Lower leg skin (tissue), 4 donors: Measurements from ENCODE around the gene RNF13. TPM values are rescaled to one million over a fixed set of nuclear protein-coding genes. Genes with fewer than 3 reads are reported as not detected.
A peak's percentile ranks its signal among the peaks of the same experiment; 100 is the strongest.
"Not testable (repeated sequence)": the region's sequence is repeated elsewhere in the genome, so short reads cannot be mapped to it uniquely, and the experiment has no call there.

ENCODE experiments used
- DNase-seq, 2 donors: peaks; one replicate each; pipeline ENCODE4 v3.0.0-alpha.2; 2019; ENCODE audit warnings: low spot score in 2 of 2
- H3K4me3 ChIP-seq: fragments of 200-600 bp; sonication (generic); 2 replicates; pipeline ENCODE4 v1.5.1; 2017; ENCODE audit warnings: mild to moderate bottlenecking, low read depth; ENCODE audit not compliant: poor library complexity, severe bottlenecking
- CTCF ChIP-seq, 3 donors: fragments of 450-650 bp; IDR thresholded peaks; one replicate each; pipeline ENCODE4 v1.5.1; 2016; ENCODE audit warnings: antibody characterized with exemption in 3 of 3, mild to moderate bottlenecking in 3 of 3, moderate library complexity in 2 of 3
- POLR2A ChIP-seq, 2 donors: fragments of 450-650 bp; IDR thresholded peaks; one replicate each; pipeline ENCODE4 v1.6.1; 2016 to 2017; ENCODE audit warnings: antibody characterized with exemption in 2 of 2, mild to moderate bottlenecking in 1 of 2, moderate library complexity in 1 of 2
- WGBS, 2 donors: methylation state at CpG; one replicate each; pipeline ENCODE4 v1.1.5; 2018; 5-methylcytosine and 5-hydroxymethylcytosine counted together
- intact Hi-C: fragments of 100-400 bp; cut with DNase I; formaldehyde crosslinking; loops from one replicate; pipeline ENCODE4 v1.15.0; 2023; ENCODE audit warnings: low total_unique reads
- total RNA-seq, 4 donors: library from RNA; depleted of rRNA; stranded (reverse); fragments of >200 nt; gene quantifications; one replicate each; pipeline ENCODE4 v1.1.0, GENCODE V29; 2016

RNF13 gene
- total RNA-seq, 4 donors from 2014 or later, result 53.1 to 101 (median 86.5) TPM

DNA sequence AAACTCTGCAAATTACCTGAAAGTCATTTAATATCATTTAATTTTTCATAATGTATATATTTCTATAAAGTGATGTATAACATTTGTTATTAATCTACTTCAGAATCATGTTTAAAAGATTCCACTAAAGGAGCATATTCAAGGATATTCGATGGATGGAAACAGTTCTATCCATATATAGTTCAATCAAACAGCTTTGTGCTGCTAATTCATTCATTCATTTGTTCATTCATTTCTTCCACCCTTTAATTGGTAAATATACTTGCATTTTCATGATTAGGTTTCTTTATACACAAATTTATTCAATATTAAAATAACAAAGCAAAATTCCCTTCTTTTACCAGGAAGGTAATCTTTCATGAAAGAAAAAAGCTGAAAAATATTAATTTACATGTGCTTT, 64.7 kb downstream of the RNF13 start:
- 93 to 97% methylated on average over 1 of the region's 1 CpG for WGBS, 2 donors
- no peak for TF ChIP-seq POLR2A (IDR thresholded peaks at IDR 0.05)
- TF ChIP-seq CTCF (IDR thresholded peaks at IDR 0.05), result no peak
- intact Hi-C loops, result no loop called here
- DNase-seq, result no peak
- no peak overlapping the region for H3K4me3 ChIP-seq

DNA sequence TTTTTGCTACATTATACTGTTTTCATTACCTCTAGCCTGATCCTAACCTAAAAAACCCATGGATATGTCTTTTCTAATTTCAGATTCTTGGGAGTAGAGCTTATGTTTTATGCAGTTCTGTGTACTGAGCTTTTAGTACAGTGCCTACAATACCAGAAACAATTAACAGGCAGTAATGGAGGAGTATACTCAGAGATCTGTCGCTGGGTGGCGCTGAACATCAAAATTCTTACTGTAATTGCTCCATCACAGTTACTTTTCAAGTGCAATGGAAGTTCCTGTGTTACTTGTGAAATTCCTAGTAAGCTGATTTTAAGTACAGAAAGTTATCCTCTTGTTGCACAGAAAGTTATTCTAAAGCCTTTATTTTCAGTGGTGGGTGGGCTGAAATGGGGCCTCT, 66.9 kb downstream of the RNF13 start:
- peak; percentile 36 to 88 for DNase-seq
- no peak for TF ChIP-seq POLR2A (IDR thresholded peaks at IDR 0.05)
- TF ChIP-seq CTCF (IDR thresholded peaks at IDR 0.05), result no peak
- WGBS, 2 donors, result 14 to 36% methylated on average over 2 of the region's 2 CpGs
- intact Hi-C loops, result no loop called here
- H3K4me3 ChIP-seq, result no peak overlapping the region

DNA sequence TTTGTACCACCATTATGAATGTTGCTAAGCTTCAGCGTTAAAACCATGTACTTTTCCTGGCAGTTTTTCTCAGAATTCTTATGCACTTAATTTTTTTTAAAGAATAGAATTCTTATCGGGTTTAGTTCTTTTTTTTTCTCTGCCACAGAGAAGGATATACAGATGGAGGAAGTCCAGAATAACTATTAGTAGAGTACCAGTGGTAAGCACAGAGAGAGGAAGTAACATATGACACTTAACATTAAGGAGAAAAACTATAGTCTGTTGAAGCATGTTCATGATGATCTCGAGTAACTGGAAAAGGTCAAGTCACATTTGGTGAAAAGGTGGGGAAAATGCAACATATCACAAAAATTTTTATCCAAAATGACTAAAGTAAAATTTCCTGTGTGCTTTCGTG, 68.9 kb downstream of the RNF13 start:
- no peak overlapping the region for H3K4me3 ChIP-seq
- no peak for DNase-seq
- 68 to 73% methylated on average over 4 of the region's 4 CpGs for WGBS, 2 donors
- intact Hi-C loops, result no loop called here
- TF ChIP-seq POLR2A (IDR thresholded peaks at IDR 0.05), result no peak
- no peak for TF ChIP-seq CTCF (IDR thresholded peaks at IDR 0.05)

DNA sequence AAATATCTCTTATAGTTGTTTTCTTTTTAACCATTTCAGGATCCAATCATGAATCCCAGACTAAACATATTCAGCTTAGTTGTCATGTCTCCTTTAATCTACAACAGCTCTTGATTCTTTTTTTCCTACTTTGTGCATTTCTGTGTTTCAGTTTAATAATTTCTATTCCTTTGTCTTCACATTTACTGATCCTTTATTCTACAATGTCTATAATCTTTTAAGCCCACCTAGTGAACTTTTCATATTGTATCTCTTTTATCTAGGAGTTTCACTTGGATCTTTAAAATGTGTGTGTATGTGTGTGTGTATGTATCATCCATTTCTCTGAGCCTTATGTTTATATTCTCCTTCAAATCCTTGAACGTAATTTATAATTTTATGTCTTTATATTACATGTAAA, 70.1 kb downstream of the RNF13 start:
- H3K4me3 ChIP-seq, result no peak overlapping the region
- TF ChIP-seq CTCF (IDR thresholded peaks at IDR 0.05) (no peak), POLR2A (IDR thresholded peaks at IDR 0.05) (no peak)
- DNase-seq, result no peak
- intact Hi-C loops, result no loop called here
- 95 to 100% methylated on average over 1 of the region's 1 CpG for WGBS, 2 donors

- H3K4me3 ChIP-seq, intact Hi-C loops, DNase-seq: not testable (repeated sequence)
- 97 to 98% methylated on average over 5 of the region's 5 CpGs for WGBS, 2 donors
Observed at GRCh38 chr3:149883860-149884259, 70.8 kb downstream of the RNF13 start.

DNA sequence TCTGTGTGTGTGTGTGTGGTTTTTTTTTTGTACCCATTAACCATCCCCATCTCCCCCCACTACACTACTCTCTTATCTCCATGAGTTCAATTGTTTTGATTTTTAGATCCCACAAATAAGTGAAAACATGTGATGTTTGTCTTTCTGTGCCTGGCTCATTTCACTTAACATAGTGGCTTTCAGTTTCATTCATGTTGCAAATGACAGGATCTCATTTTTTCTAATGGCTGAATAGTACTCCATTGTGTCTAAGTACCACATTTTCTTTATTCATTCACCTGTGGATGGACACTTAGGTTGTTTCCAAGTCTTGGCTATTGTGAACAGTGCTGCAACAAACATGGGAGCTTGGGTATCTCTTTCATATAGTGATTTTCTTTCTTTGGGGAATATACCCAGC, 71.8 kb downstream of the RNF13 start:
- intact Hi-C loops, DNase-seq, H3K4me3 ChIP-seq: not testable (repeated sequence)

DNA sequence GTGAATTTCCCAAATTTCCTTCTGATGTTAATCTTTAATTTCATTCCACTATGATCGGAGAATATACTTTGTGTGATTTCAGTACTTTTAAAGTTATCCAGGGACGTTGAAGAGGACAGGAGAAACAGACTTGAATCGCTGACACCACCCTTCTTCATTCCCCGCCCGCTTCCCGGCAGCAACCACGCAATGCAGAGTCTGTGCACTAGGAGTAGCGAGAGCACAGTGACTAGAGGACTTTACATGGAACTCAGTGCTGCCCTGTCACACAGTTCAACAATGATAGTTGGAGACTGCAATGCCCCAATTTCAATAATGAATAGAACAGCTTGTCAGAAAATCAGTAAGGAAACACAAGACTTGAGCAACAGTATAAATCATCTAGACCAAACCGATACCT, 73.9 kb downstream of the RNF13 start:
- no peak overlapping the region for H3K4me3 ChIP-seq
- DNase-seq, result no peak
- intact Hi-C loops, result no loop called here
- WGBS, 2 donors, result 85 to 91% methylated on average over 9 of the region's 9 CpGs
- no peak for TF ChIP-seq POLR2A (IDR thresholded peaks at IDR 0.05)
- no peak for TF ChIP-seq CTCF (IDR thresholded peaks at IDR 0.05)
